ENCODE data around the gene GSTM4. TPM values are rescaled to one million over a fixed set of nuclear protein-coding genes. Genes with fewer than 3 reads are reported as not detected.
A peak's percentile ranks its signal among the peaks of the same experiment; 100 is the strongest.

GSTM4 gene
- total and polyA plus RNA-seq, 9 of the 15 experiments (the other 6 are each of a cell fraction or from before 2014, with no cell fraction given): 18.8 to 53.4 (median 38.8) TPM

DNA sequence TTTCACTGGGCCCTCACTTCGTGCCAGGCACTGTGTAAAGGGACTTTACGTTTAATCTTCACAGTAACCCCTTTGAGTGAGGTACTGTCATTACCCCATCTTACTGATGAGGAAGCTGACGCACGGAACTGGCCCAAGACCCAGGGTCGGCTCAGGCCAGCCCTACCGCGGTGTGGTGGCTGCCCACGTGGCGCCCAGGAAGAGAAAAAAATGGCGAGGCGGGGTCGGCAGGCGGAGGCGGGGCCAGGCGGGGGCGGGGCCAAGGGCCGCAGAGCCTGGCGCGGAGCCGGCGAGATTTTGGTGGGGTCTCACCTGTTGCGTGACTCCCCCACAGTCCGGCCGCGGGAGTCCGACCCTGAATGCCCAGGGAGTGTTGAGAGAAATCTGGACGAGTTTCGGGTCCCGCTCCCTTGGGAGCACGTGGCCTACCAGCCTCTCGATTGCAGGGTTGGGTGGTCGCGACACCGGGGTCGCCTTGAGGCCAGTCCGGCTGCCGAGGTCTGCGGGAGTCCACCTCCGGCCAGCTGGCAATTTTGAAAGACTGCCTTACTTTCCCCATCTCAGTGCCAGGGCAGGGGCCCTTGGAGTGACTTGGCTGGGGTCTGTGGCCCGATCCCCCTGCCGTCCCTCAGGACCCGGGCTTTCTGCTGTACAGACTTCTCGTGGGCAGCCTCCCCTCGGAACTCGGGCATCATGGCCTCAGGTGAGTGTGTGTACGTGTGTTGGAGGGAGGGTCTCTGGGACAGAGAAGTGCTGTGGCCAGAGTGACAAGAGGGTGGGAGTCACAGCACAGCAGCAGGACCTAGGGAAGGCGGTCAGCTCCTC, 36.1 kb upstream of the GSTM4 start, which contains the start of the genes AMPD2 and GNAT2 (continued):
- TF ChIP-seq MEIS2 (IDR thresholded peaks at IDR 0.05; ENCODE audit: partially characterized antibody) (peak; percentile 42), NCOA2 (IDR thresholded peaks at IDR 0.05; ENCODE audit: partially characterized antibody in 2 of 2) (no peak), JUNB (CRISPR knock-in tag; conservative IDR thresholded peaks at IDR 0.05) (no peak), NFRKB (IDR thresholded peaks at IDR 0.05; ENCODE audit: low read depth) (peak; percentile 70; the same call in 1 of the 2 replicates), CBFB (CRISPR knock-in tag; IDR thresholded peaks at IDR 0.05) (peak; percentile 77; the same call in 1 of the 2 replicates), MXI1 (IDR thresholded peaks at IDR 0.05; ENCODE audit: low read depth, low read length) (peak; percentile 88; the same call in 1 of the 2 replicates), MYBL2 (IDR thresholded peaks at IDR 0.05; ENCODE audit: low read depth) (no peak), MYBL2 (CRISPR knock-in tag; IDR thresholded peaks at IDR 0.05; ENCODE audit: borderline replicate concordance) (no peak), NR1H2 (CRISPR knock-in tag; IDR thresholded peaks at IDR 0.05) (no peak), DPF2 (IDR thresholded peaks at IDR 0.05) (peak; percentile 73), ZC3H11A (IDR thresholded peaks at IDR 0.05; ENCODE audit: low read depth, low read length) (no peak; the same call in 1 of the 2 replicates), CBX1 (IDR thresholded peaks at IDR 0.05; ENCODE audit: low read depth) (peak; percentile 31; the same call in 1 of the 2 replicates), MED1 (CRISPR knock-in tag; IDR thresholded peaks at IDR 0.05; ENCODE audit: borderline replicate concordance) (no peak)
- TF ChIP-seq, protein P1, sequence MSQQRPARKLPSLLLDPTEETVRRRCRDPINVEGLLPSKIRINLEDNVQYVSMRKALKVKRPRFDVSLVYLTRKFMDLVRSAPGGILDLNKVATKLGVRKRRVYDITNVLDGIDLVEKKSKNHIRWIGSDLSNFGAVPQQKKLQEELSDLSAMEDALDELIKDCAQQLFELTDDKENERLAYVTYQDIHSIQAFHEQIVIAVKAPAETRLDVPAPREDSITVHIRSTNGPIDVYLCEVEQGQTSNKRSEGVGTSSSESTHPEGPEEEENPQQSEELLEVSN (IDR thresholded peaks at IDR 0.05; ENCODE audit: borderline replicate concordance in 1 of 2, extremely low read depth in 1 of 2, insufficient read depth in 1 of 2, insufficient read length in 1 of 2, low read depth in 1 of 2, low read length in 1 of 2, poor library complexity in 1 of 2, severe bottlenecking in 1 of 2): peak; percentile 48 to 80
- TF ChIP-seq, protein P2, sequence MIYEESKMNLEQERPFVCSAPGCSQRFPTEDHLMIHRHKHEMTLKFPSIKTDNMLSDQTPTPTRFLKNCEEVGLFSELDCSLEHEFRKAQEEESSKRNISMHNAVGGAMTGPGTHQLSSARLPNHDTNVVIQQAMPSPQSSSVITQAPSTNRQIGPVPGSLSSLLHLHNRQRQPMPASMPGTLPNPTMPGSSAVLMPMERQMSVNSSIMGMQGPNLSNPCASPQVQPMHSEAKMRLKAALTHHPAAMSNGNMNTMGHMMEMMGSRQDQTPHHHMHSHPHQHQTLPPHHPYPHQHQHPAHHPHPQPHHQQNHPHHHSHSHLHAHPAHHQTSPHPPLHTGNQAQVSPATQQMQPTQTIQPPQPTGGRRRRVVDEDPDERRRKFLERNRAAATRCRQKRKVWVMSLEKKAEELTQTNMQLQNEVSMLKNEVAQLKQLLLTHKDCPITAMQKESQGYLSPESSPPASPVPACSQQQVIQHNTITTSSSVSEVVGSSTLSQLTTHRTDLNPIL (CRISPR knock-in tag; IDR thresholded peaks at IDR 0.05): no peak
- TF ChIP-seq, protein P3, sequence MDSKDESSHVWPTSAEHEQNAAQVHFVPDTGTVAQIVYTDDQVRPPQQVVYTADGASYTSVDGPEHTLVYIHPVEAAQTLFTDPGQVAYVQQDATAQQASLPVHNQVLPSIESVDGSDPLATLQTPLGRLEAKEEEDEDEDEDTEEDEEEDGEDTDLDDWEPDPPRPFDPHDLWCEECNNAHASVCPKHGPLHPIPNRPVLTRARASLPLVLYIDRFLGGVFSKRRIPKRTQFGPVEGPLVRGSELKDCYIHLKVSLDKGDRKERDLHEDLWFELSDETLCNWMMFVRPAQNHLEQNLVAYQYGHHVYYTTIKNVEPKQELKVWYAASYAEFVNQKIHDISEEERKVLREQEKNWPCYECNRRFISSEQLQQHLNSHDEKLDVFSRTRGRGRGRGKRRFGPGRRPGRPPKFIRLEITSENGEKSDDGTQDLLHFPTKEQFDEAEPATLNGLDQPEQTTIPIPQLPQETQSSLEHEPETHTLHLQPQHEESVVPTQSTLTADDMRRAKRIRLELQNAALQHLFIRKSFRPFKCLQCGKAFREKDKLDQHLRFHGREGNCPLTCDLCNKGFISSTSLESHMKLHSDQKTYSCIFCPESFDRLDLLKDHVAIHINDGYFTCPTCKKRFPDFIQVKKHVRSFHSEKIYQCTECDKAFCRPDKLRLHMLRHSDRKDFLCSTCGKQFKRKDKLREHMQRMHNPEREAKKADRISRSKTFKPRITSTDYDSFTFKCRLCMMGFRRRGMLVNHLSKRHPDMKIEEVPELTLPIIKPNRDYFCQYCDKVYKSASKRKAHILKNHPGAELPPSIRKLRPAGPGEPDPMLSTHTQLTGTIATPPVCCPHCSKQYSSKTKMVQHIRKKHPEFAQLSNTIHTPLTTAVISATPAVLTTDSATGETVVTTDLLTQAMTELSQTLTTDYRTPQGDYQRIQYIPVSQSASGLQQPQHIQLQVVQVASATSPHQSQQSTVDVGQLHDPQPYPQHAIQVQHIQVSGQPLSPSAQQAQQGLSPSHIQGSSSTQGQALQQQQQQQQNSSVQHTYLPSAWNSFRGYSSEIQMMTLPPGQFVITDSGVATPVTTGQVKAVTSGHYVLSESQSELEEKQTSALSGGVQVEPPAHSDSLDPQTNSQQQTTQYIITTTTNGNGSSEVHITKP (IDR thresholded peaks at IDR 0.05; ENCODE audit: partially characterized antibody): no peak
- TF ChIP-seq, protein P4, sequence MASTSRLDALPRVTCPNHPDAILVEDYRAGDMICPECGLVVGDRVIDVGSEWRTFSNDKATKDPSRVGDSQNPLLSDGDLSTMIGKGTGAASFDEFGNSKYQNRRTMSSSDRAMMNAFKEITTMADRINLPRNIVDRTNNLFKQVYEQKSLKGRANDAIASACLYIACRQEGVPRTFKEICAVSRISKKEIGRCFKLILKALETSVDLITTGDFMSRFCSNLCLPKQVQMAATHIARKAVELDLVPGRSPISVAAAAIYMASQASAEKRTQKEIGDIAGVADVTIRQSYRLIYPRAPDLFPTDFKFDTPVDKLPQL (IDR thresholded peaks at IDR 0.05; ENCODE audit: extremely low read depth, insufficient read length): no peak
- TF ChIP-seq, protein P5, sequence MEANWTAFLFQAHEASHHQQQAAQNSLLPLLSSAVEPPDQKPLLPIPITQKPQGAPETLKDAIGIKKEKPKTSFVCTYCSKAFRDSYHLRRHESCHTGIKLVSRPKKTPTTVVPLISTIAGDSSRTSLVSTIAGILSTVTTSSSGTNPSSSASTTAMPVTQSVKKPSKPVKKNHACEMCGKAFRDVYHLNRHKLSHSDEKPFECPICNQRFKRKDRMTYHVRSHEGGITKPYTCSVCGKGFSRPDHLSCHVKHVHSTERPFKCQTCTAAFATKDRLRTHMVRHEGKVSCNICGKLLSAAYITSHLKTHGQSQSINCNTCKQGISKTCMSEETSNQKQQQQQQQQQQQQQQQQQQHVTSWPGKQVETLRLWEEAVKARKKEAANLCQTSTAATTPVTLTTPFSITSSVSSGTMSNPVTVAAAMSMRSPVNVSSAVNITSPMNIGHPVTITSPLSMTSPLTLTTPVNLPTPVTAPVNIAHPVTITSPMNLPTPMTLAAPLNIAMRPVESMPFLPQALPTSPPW (CRISPR knock-in tag; IDR thresholded peaks at IDR 0.05): peak; percentile 72

All from K562 (cell line).